HPDE6-E6E7 (cell line): ENCODE data around the gene S100A10.

Source experiments
- DNase-seq: peaks from one replicate; pipeline ENCODE4 v3.0.0; 2011; ENCODE audit warnings: missing footprints; ENCODE audit errors: extremely low spot score

S100A10 gene, protein sequence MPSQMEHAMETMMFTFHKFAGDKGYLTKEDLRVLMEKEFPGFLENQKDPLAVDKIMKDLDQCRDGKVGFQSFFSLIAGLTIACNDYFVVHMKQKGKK

DNA sequence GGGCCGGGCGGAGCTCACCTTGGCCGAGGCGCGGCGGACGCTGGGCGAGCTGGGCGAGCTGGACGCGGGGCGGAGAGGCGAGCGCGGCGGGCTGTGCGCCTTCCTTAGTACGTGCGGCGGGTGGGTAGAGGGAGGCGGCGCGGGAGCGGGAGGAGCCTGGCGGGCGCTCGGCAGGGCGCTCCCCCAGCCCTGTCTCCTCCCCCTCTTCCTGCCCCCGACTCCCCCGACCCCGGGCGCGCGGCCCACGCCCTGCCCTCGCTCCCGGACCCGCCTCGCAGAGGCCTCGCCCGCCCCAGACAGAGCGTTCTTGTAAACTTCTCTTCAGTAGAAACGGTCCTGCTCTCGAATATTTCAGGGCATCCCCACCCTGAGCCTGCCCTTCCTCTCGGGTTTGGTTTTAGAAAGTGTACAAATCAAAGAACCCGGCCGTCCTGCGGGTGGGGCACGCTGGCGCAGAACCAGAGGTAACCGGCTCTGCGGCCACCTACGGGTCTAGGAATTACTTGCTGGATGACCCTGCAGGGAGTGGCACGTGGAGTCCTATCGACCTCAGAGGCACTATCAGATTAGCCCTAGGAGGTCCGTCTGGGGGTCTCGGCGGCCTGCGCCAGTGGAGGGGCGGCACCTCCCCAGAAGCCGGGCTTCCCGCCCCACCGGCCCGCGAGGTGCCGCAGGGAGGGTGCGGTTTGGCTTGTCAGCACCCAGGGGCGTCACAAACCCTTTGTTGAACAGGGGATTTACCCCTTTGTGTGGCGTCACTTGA lies at the start of gene S100A10:
TSS of gene S100A10 (minus strand) at position 126 of the 763 bp plus-strand sequence. CDS start 7,629 bp downstream, outside the sequence.
- DNase-seq = no peak

GRCh38 chr1:152042030-152042429 lies 48.4 kb upstream of the S100A10 start:
- DNase-seq = no peak

DNA sequence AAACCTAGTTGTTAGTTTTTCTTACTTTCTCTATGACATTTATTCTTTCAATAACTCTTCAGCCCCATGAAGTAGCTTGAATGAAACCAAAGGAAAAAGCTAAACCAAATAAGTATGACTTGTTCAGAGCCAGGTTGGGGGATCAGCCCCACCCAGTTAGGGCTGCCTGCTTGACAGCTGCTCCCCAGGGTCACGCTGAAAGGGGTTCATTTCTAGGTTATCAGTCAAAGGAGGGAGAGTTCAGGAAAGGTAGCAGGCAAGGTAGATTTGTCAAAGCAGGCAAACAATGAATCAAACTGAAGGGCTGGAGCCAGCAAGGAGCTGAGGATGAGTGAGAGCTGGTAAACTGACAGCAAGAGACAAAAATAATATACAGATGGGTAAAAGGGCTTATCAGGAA lies 46.2 kb upstream of the S100A10 start:
- DNase-seq = no peak

- DNase-seq = no peak
Measured at GRCh38 chr1:152039461-152039860, 45.8 kb upstream of the S100A10 start.

- DNase-seq = no peak
Measured at GRCh38 chr1:152038871-152039270, 45.2 kb upstream of the S100A10 start.

DNA sequence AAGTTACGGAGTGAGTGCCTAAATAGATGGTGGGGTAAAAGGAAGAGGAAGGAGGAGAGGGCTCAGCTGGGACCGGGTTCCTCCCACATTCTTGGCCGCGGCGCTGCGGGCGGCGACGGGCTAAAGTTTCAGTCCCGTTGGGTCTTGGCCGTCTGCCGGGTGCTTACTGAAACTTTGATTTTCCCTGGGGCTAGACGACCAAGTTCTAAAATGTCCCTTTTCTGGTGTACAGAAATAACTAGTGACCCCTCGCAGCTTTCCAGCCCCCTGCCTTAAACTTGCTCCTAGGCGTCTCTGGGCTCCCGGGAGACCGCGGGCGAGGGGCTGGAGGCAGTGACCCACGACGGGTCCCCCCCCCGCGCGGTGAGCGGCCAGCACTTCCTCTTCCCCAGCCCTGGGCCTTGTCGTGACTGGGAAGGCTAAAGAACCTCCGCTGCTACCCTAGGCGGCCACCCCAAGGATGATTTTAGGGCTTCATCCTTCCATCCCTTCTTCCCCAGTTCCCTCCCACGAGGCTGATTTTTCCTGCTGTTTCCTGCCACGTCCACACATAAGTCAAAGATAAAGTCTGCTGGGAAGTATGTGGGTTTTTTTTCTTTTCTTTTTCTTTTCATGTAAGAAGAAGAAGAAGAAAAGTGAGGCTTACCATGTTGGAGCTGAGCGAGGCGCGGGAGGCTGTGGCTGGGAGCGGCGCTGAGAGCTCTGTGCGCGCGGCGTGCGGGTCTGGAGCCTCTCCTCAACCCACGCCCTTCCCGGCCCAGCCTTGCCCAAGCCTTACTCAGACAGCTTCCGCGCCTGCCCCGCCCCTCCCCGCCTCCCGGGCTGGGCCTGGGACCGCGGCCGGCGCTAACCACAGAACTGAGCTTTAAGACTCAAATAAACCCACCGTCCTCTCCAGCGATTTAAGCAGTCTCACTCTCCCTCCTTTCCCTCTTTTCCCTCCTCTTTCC lies 42.9 kb upstream of the S100A10 start, which contains the start of gene S100A11:
TSS of gene S100A11 (minus strand) at position 738 of the 950 bp plus-strand sequence. CDS start at position 649, 89 bp downstream.
- DNase-seq = peak; percentile 79

GRCh38 chr1:152035539-152036266 lies 42.0 kb upstream of the S100A10 start:
- DNase-seq = no peak

DNA sequence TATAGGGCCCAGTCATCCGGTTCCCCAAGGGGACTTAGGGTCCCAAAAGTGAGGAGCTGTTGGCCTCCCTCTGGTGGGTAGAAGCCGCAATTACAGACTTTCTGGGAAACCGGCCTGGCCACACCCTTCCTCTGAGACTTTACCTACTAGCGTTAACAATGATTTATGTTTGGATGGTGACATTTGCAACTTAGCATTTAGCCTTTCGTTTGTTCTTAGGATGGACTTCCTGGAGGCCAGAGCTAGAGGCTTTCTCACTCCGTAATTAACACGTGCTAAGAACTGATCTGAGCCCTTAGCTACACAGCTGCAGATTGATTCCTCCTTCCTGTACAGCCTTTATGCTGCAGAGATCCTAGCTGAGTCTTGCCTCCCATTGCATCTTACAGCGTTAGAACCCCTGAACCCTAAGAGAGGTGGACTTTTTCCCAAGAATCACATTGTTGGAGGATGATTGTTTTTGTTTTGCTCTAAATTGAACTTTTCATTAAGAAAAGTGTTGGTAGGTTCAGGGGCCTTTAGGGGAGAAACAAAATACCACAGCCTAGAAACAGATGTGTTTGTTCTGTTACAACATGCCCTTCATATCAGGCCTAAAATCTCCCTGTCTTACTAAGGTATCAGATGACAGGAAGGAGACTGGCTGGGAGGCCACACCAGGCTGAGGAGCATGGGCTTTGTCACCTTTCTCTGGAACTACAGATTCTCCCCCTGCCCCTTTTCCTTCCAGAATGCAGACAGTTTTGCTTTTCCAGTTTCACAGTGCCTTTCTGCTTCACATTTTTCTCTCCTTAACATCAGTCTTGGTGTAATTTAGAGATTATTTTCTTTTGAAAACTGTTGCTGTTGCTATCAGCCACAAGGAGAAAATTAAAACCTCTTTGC lies 41.2 kb upstream of the S100A10 start:
- no peak for DNase-seq

- DNase-seq = no peak
Measured at GRCh38 chr1:152034324-152034653, 40.6 kb upstream of the S100A10 start.

DNA sequence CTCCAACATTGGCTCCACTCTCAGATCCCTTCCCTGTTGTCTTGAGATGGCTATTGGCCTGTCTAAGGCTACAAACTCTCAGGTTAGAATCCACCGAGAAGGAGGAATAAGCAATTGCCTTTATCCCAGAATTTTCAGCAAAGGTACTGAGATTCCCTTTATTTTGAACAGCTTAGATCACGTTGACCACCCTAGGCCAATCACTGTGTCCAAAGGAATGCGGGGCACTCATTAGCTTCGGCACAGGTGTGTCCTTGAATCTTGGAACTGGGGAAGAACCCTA lies 36.2 kb upstream of the S100A10 start:
- no peak for DNase-seq

GRCh38 chr1:152029144-152029928 lies 35.7 kb upstream of the S100A10 start:
- DNase-seq = no peak

DNA sequence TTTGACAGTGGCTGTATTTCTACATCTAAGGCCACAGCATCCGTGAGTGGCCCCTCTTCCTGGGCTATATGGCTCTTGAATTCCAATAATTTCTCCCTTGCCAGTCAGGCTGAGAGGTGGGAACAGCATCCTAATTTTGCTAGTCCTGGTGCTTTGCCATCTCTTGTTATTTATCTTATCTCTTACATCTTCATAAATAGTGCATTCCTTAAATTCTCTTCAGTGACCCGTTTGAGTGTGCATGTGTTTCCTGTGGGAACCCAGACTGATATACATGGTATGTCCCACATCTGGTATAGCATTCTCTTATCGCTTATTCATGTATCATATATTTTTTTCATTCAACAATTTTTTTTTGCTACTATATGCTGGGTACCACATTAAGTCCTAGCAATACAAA lies 33.2 kb upstream of the S100A10 start:
- no peak for DNase-seq

- peak; percentile 84 for DNase-seq
Measured at GRCh38 chr1:152024223-152024622, 30.6 kb upstream of the S100A10 start.

DNA sequence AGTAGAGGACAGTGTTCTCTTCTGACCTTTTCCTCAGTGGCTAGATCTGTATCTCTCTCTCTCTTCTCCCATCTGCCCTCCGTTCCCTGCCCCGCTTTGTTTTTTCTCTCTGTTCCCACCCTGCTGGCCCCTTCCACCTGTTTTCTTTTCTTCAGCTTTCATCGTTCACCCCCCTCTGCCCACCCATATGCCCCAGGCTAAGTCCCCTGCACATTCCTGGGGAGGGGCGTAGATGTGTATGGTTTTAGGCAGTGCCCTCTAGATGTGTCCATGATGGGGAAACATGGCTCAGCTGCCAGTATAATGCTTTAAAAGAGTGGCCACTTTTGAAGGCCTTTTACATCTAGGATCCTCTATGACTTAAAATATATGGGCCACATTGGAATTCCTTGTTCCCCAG lies 29.6 kb upstream of the S100A10 start:
- DNase-seq = no peak

DNA sequence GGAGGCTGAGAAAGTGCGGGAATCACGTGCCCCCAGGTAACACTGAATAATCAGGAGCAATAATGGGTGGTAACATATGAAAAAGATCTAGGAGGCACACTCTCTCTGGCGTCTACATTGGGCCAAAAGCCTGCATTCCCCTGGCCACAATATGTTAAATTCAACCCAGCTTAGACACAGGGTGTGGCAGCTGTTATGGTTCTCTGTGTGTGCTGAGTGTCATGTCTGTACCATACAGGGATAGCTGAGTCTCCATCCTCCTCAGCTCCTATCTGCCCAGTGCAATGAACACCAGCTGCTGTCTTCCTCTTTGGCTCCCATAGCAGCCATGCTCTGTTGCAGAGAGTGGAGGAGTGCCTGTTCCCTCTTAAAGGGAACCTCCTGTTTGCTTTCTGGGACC lies 28.8 kb upstream of the S100A10 start:
- DNase-seq = no peak

- no peak for DNase-seq
Measured at GRCh38 chr1:152021569-152021968, 27.9 kb upstream of the S100A10 start.

- DNase-seq = no peak
Measured at GRCh38 chr1:152020849-152021248, 27.2 kb upstream of the S100A10 start.

- DNase-seq = no peak
Measured at GRCh38 chr1:152018537-152018936, 24.9 kb upstream of the S100A10 start.

- no peak for DNase-seq
Measured at GRCh38 chr1:152015766-152016165, 22.1 kb upstream of the S100A10 start.

DNA sequence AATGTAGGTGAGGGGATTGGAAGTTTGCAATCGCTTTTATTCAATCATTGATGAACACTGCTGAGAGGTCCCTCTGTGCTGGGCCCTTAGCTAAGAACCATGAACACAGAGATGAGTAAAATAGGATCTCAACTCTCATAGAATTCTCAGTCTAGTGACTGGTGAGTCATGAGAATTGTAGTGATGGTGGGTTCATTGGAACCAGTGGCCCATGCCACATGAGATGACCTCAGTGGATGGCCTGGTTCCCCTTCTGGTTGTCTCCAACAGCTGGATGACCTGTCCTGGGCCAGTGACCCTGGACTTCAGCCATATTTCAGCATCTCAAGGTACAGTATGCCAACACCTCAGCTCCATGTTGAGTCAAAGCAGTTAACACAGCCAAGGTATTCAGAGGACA lies 21.3 kb upstream of the S100A10 start:
- no peak for DNase-seq
